ENCODE results near the gene TBC1D32. TPM values are rescaled to one million over a fixed set of nuclear protein-coding genes. Genes with fewer than 3 reads are reported as not detected.

Gene TBC1D32
- total and polyA plus RNA-seq, 2 donors (not counting 3 experiments of a cell fraction or from before 2014, with no cell fraction given) = 2.5 to 4.0 TPM

GRCh38 chr6:121064345-121064744, 269.9 kb downstream of the TBC1D32 start:
- no peak for DNase-seq (ENCODE audit: low read depth, low spot score)
- Histone ChIP-seq H3K9me3 (replicated peaks; ENCODE audit: control insufficient read depth, insufficient read depth, low read length) (no peaks in the 10 kb centered on the region), H3K4me2 (ENCODE audit: insufficient read depth, low read length) (no peak overlapping the region), H2AFZ (ENCODE audit: low read depth, low read length) (no peak overlapping the region), H3K27ac (ENCODE audit: insufficient read depth, low read depth, low read length) (no peak overlapping the region), H3K9me1 (replicated peaks; ENCODE audit: control insufficient read depth, extremely low read depth, insufficient read depth, low read length) (no peaks in the 10 kb centered on the region), H4K20me1 (replicated peaks; ENCODE audit: control insufficient read depth, extremely low read depth, insufficient read depth, low read length) (no peaks in the 10 kb centered on the region), H3K4me1 (ENCODE audit: control insufficient read depth, extremely low read depth, insufficient read depth, low read length) (no peaks in the 10 kb centered on the region), H3K4me3 (replicated peaks in 1 of 3; ENCODE audit: insufficient read depth in 1 of 3, low read depth in 1 of 3, low read length in 3 of 3) (no peak overlapping the region), H3K79me2 (ENCODE audit: control insufficient read depth, insufficient read depth, low read length) (no peaks in the 10 kb centered on the region), H3K27me3 (ENCODE audit: control insufficient read depth in 2 of 2, insufficient read depth in 2 of 2, low read length in 2 of 2) (no peaks in the 10 kb centered on the region), H3K36me3 (ENCODE audit: control insufficient read depth in 2 of 2, extremely low read depth in 1 of 2, insufficient read depth in 2 of 2, low read length in 2 of 2) (no peaks in the 10 kb centered on the region), H3K9ac (replicated peaks; ENCODE audit: extremely low read depth, insufficient read depth, low read length) (no peak overlapping the region)
- CTCF ChIA-PET = no interaction called here
- dilution Hi-C loops (cut with MboI; ENCODE audit: extremely low pct_ligation_motif_present, low sequenced_read_pairs) = no loop called here
- BruUV-seq (replicated peaks) = no TSS peak
- intact Hi-C loops (cut with micrococcal nuclease) = no loop called here
- no peak for FAIRE-seq
- TF ChIP-seq JUN (IDR thresholded peaks at IDR 0.05; ENCODE audit: borderline replicate concordance, insufficient read depth, insufficient read length, low read depth) (no peak), CTCF (IDR thresholded peaks at IDR 0.05; ENCODE audit: extremely low read depth in 1 of 2, insufficient read depth in 1 of 2, low read depth in 1 of 2, low read length in 2 of 2) (no peak), EZH2 (IDR thresholded peaks at IDR 0.05; ENCODE audit: borderline replicate concordance, low read depth, low read length, severe bottlenecking) (no peak), FOS (IDR thresholded peaks at IDR 0.05; ENCODE audit: borderline replicate concordance, insufficient read depth, low read length) (no peak), MAX (IDR thresholded peaks at IDR 0.05; ENCODE audit: insufficient read depth, insufficient read length) (no peak), POLR2A (IDR thresholded peaks at IDR 0.05; ENCODE audit: low read depth, low read length) (no peak), MYC (IDR thresholded peaks at IDR 0.05; ENCODE audit: low read depth, low read length) (no peak), GATA2 (IDR thresholded peaks at IDR 0.05; ENCODE audit: insufficient read depth, insufficient read length, low read depth, low read length) (no peak), POLR2AphosphoS5 (IDR thresholded peaks at IDR 0.05; ENCODE audit: insufficient read depth, low read depth, low read length) (no peak)
- POLR2A ChIA-PET = no interaction called here

Measured in endothelial cell of umbilical vein (primary cell).